GM12872 (cell line): ENCODE data around the gene TBCB.

Source experiments
- CTCF ChIP-seq: IDR thresholded peaks from 3 replicates; pipeline ENCODE4 v1.5.1; 2011; ENCODE audit warnings: low read depth, mild to moderate bottlenecking, low read length, moderate library complexity; ENCODE audit not compliant: insufficient read depth

The TBCB gene

GRCh38 chr19:36152352-36153091, 37.3 kb downstream of the TBCB start, which contains the start of gene COX7A1:
Gene COX7A1 (minus strand): TSS chr19:36152447. CDS start chr19:36152407, 40 bp downstream.
- TF ChIP-seq CTCF = no peak

- TF ChIP-seq CTCF = no peak
These were observed 37.9 kb downstream of the TBCB start for GRCh38 chr19:36153126-36153525.

GRCh38 chr19:36160821-36161596, 45.7 kb downstream of the TBCB start:
- TF ChIP-seq CTCF = no peak

- no peak for TF ChIP-seq CTCF
These were observed 48.5 kb downstream of the TBCB start for GRCh38 chr19:36163813-36164212.

GRCh38 chr19:36169084-36169760, 54.0 kb downstream of the TBCB start:
- no peak for TF ChIP-seq CTCF

GRCh38 chr19:36172852-36173251, 57.6 kb downstream of the TBCB start:
- no peak for TF ChIP-seq CTCF
